GM19452 (cell line): Measurements from ENCODE around the gene NUDT3.
"Not testable (repeated sequence)": the region's sequence is repeated elsewhere in the genome, so short reads cannot be mapped to it uniquely, and the experiment has no call there.

ENCODE experiments used
- ATAC-seq: cut with Tn5 transposase; IDR thresholded peaks from one replicate; pipeline ENCODE4 v1.9.1; 2021; ENCODE audit not compliant: unreplicated experiment

The NUDT3 gene

GRCh38 chr6:34267746-34268145, 124.7 kb downstream of the NUDT3 start:
- no peak for ATAC-seq

DNA sequence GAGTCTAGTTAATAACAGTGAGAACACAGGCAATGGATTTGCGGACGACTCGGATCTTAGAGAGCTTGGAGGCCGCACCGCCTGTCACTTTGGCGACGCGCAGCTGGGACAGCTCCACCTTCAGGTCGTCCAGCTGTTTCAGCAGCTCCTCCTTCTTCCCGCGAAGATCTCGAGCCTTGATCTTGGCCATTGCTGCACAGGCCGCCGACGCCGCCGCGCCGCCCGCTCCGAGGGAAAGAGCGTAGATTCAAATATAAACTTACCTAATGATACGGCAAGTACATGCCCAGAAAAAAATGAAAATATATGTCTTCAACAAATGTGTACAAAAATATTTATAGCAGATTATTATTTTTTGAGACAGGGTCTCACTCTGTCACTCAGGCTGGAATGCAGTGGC, 129.0 kb downstream of the NUDT3 start:
- not testable (repeated sequence) for ATAC-seq

GRCh38 chr6:34260576-34261267, 131.7 kb downstream of the NUDT3 start:
- ATAC-seq = no peak

DNA sequence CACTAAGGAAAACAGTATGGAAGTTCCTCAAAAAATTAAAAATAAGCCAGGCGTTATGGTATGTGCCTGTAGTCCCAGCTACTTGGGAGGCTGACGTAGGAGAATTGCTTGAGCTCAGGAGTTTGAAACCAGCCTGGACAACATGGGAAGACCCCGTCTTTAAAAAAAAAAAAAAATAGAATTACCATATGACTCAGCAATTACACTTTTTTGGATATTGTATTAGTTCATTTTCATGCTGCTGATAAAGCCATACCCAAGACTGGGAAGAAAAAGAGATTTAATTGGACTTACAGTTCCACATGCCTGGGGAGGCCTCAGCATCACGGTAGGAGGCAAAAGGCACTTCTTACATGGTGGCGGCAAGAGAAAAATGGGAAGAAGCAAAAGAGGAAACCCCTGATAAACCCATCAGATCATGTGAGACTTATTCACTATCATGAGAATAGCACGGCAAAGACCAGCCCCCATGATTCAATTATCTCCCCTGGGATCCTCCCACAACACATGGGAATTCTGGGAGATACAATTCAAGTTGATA, 132.9 kb downstream of the NUDT3 start:
- ATAC-seq = no peak

DNA sequence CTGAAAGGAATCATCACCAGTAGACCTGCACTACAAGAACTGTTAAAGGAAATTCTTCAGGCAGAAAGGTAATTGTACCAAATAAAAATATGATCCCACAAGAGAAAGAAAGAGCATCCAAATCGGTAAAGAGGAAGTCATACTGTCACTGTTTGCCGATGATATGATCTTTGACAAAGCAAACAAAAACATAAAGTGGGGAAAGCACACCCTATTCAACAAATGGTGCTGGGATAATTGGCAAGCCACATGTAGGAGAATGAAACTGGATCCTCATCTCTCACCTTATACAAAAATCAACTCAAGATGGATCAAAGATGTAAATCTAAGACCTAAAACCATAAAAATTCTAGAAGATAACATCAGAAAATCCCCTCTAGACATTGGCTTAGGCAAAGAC, 140.1 kb downstream of the NUDT3 start:
- ATAC-seq = not testable (repeated sequence)

- peak; percentile 44 for ATAC-seq
Measured at GRCh38 chr6:34249469-34250261, 142.8 kb downstream of the NUDT3 start.

DNA sequence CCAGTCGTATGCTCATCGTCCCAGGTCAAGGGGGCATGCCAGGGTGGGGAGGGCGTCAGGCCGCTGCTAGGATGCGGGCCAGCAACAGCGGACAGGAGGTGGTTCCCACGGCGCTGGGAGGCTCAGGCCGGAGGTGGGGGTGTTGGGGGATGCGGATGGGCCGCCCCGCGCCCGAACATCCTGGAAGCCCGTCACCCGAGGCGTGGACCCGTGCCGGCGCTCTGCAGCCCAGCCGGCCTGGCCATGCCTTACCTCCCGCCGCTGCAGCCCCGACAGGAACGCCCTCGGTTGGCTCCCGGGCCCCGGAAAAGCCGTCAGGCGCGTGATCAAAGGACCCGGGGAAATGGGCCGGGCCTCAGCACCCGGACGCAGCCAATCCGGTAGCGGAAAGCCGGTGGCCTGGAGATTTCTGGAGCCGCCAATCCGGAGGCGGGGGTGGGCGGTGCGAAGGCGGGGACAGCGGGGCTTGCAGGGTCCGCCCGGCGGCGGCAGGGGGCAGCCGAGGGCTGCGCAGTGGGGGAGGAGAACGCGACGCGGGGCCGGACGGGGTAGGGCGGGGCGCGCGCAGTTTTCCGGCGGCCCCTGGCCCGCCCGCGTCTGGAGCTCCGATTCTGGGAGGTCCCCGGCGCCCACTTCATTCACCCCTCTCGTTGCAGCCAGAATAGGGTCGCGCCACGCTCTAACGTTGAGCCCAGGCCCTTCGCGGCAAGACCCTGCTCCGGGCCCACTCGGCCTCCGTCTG, 143.6 kb downstream of the NUDT3 start, which contains the start of gene SMIM29:
SMIM29 (minus strand) TSS at position 280 of the 742 bp plus-strand sequence. CDS start 1,215 bp downstream, outside the sequence.
- peak; percentile 88 for ATAC-seq

DNA sequence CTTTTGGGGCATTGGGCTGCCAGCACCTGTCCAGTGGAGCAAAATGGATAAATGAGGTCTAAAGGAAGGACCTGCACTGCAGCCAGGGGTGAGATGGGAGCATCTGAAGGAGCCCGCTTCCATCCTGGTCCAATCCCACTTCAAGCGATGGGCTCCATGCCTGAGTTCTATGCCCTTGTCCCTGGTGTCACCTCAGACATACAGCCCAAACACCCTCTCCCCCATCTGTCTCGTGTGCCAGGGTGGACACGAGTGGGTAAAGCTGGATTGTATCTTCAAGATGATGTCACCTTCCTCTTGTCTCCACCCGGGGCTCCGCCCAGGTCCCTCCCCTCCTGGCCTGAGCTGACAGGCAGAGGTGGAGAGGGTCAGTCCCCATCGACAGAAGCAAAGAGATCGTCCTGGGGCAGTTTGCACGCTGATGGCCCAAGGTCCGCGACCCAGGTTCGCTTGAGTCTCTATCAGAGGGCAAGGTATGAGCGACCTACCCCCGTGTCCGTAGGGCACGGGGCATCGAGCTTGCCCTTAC, 144.2 kb downstream of the NUDT3 start:
- peak; percentile 26 for ATAC-seq

- no peak for ATAC-seq
Measured at GRCh38 chr6:34247481-34248197, 144.8 kb downstream of the NUDT3 start.

- ATAC-seq = no peak
Measured at GRCh38 chr6:34246563-34247391, 145.7 kb downstream of the NUDT3 start.

- no peak for ATAC-seq
Measured at GRCh38 chr6:34246249-34246562, 146.3 kb downstream of the NUDT3 start.

- not testable (repeated sequence) for ATAC-seq
Measured at GRCh38 chr6:34245761-34246140, 146.7 kb downstream of the NUDT3 start.

GRCh38 chr6:34245032-34245760, 147.3 kb downstream of the NUDT3 start:
- ATAC-seq = not testable (repeated sequence)

DNA sequence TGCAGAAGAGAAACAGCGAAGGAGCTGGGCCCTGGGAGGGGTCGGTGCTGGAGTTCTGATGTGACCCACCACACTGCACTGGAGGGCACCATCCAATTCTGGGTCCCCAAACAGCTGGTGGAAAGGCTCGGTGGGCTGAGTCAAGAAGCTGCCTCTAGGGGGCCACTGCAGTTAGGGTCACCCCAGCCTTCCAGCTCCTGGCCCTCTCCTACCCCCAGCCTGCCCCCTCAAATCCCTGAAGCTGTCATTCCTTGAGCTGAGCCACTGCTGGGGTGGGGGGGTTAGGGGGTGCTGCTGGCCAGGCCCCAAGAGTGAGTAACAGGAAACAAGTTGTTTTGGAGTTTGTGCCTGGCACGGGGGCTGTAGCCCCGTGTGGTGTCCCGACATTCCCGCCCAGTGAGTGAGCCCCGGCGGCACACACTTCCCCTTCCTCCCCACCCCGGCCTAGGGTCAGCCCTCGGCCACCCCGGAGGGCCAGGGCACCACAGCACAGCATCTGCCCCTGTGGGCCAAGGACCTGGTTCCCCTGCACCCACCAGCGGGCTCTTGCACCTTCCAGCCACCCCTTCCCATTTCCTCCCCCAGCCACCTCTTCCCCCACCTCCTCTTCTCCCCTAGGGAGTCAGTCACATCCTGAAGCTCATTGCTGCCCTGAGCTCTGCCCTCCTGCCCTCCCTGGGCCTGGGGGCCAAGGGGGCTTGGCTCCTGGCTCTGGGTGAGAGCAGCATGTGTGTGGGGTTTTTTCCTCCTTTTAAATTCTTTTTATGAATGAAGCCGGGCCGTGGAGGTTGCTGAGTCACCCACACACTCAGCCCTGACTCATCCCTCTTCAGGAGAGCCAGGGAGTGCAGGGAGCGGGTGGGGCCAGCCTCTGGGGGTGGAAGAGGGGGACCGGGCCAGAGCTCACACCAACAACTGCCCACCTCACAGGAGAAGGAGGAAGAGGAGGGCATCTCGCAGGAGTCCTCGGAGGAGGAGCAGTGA, 148.3 kb downstream of the NUDT3 start:
- no peak for ATAC-seq

DNA sequence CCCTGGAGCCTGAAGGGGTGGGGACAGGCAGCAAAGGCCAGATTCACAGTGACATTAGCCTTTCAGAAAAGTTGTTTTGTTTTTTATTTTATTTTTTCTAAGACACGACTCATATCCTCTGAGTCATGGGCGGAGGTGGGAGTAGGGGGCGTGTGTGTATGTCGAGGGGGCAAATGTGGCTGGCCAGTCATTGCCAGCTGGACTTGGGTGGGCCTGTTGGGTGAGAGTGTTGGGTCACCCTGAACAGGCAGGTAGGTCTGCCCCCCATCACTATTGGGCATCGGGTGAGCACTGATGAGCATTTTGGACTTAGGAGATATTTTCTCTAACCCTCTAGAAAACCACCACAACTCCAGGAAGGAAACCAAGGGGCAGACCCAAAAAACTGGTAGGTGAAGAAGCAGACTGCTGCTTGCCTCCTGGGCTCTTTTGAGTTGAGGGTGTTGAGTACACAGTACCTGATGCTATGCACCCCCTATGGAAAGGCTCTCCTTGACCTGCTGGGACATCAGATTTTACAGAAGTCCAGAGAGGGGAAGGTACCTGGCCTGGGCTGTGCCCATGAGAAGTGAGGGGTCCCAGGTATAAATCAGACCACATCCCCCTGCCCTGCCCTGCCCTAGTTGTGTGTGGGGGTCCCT, 149.2 kb downstream of the NUDT3 start:
- no peak for ATAC-seq

DNA sequence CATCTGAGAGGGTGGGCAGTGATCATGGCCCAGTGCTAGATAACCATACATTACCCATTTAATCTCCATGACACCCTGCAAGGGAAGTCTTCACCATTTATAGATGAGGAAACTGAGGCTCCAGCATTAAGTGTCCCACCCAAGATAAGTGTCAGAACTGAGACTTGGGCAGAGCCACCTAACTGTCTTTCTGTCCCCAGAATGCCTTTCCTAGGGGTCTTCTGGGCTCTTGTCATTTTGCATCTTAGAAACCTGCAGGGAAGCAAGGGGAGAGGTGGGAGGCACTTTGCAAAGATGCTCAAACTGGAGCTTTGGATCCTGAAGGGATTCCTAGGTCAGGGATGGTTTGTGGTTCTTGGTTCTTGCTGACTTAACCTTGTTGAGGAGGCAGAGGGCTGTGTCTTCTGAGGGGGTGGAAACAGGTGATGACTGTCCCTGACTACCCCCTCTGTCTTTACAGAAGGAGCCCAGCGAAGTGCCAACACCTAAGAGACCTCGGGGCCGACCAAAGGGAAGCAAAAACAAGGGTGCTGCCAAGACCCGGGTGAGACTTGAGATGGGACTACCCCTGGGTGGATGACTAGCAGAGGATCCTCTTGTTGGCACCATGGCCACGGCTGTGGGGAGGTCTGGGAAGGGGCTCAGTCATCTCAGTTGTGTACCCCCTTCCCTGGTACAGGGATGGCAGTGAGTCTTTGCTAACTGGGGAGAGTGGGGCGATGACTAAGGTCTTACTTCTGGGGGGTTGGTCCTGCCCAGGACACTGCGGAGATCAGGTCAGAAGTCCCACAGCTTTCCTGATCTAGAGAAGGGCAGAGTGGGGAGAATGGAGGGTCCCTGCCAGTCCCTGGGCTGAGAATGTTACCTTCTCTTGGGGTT, 150.0 kb downstream of the NUDT3 start:
- ATAC-seq = no peak
